H1 (cell line): ENCODE measurements around the gene NPNT. TPM values are rescaled to one million over a fixed set of nuclear protein-coding genes. Genes with fewer than 3 reads are reported as not detected.

Source experiments
- CTCF ChIA-PET: fragments of 300-600 bp; sonication (Branson Sonifier 250); formaldehyde crosslinking; loops from one replicate; lab custom pipeline; 2021; ENCODE audit not compliant: partially characterized antibody; lab: Charles Lee
- POLR2A ChIA-PET: fragments of 300-600 bp; sonication (Branson Sonifier 250); formaldehyde crosslinking; loops from one replicate; lab custom pipeline; 2021; ENCODE audit warnings: inconsistent platforms; ENCODE audit not compliant: partially characterized antibody; lab: Charles Lee
- DNase-seq, 2 experiments: peaks; one replicate each; pipeline versions ENCODE4 v3.0.0 to v3.0.0-alpha.2; 2010 to 2022; ENCODE audit warnings: low spot score in 2 of 2, low read depth in 1 of 2, mixed read lengths in 1 of 2
- FAIRE-seq: peaks from 2 replicates; lab custom pipeline; 2011; peaks lifted over from hg19 to GRCh38; lab: Jason Lieb, UNC
- H2AFZ ChIP-seq: 2 replicates; pipeline ENCODE4 v1.8.1; 2012; ENCODE audit warnings: low read length, inconsistent platforms
- H2AK5ac ChIP-seq: 2 replicates; pipeline ENCODE4 v1.6.1; 2013; ENCODE audit warnings: low read depth, low read length
- H2BK120ac ChIP-seq: replicated peaks from 2 replicates; pipeline ENCODE3; 2013; ENCODE audit warnings: low read depth, low read length, inconsistent platforms
- H2BK12ac ChIP-seq: 2 replicates; pipeline ENCODE4 v1.6.1; 2013; ENCODE audit warnings: low read depth, low read length
- H2BK15ac ChIP-seq: 2 replicates; pipeline ENCODE4 v1.6.1; 2013; ENCODE audit warnings: low read length
- H2BK20ac ChIP-seq: 2 replicates; pipeline ENCODE4 v1.6.1; 2013; ENCODE audit warnings: low read length
- H2BK5ac ChIP-seq: 2 replicates; pipeline ENCODE4 v1.6.1; 2013; ENCODE audit warnings: low read depth, low read length
- H3K14ac ChIP-seq: 2 replicates; pipeline ENCODE4 v1.6.1; 2013; ENCODE audit warnings: inconsistent platforms; ENCODE audit not compliant: insufficient read length
- H3K18ac ChIP-seq: 2 replicates; pipeline ENCODE4 v1.6.1; 2013; ENCODE audit warnings: low read length; ENCODE audit errors: extremely low read depth
- H3K23ac ChIP-seq: 2 replicates; pipeline ENCODE4 v1.6.1; 2013; ENCODE audit warnings: inconsistent platforms; ENCODE audit not compliant: insufficient read length
- H3K23me2 ChIP-seq: 2 replicates; pipeline ENCODE4 v1.6.1; 2013; ENCODE audit warnings: low read depth, low read length
- H3K27ac ChIP-seq: 2 replicates; pipeline ENCODE4 v1.6.1; 2011; ENCODE audit warnings: low read depth, low read length, inconsistent platforms
- H3K27me3 ChIP-seq, 4 experiments: replicated peaks in 1 of 4; 1 replicate in 1 of 4; 2 replicates in 3 of 4; pipeline versions ENCODE4 v1.6.1 to v1.8.1; 2011 to 2013; ENCODE audit warnings: low read length in 3 of 4, mild to moderate bottlenecking in 3 of 4, inconsistent platforms in 2 of 4, mixed read lengths in 2 of 4, moderate library complexity in 1 of 4; ENCODE audit not compliant: control insufficient read depth in 3 of 4, insufficient read depth in 3 of 4; ENCODE audit errors: extremely low read depth in 1 of 4
- H3K36me3 ChIP-seq, 4 experiments: 2 replicates each; pipeline versions ENCODE4 v1.6.1 to v1.8.1; 2011 to 2013; ENCODE audit warnings: mild to moderate bottlenecking in 4 of 4, low read length in 3 of 4, moderate library complexity in 2 of 4, control low read depth in 1 of 4, inconsistent platforms in 1 of 4; ENCODE audit not compliant: insufficient read depth in 4 of 4, control insufficient read depth in 2 of 4
- H3K4ac ChIP-seq: replicated peaks from 2 replicates; pipeline ENCODE3; 2013; ENCODE audit warnings: low read length, low read depth, mixed read lengths, inconsistent platforms; ENCODE audit not compliant: insufficient read length
- H3K4me1 ChIP-seq, 4 experiments: replicated peaks in 1 of 4; 1 replicate in 1 of 4; 2 replicates in 3 of 4; pipeline versions ENCODE4 v1.6.1 to v1.8.1; 2011 to 2013; ENCODE audit warnings: low read length in 3 of 4, inconsistent platforms in 2 of 4, mixed read lengths in 1 of 4; ENCODE audit not compliant: insufficient read depth in 4 of 4, control insufficient read depth in 3 of 4
- H3K4me2 ChIP-seq, 2 experiments: 2 replicates each; pipeline versions ENCODE4 v1.6.1 to v1.8.1; 2011 to 2013; ENCODE audit warnings: low read depth in 2 of 2, low read length in 2 of 2, control low read depth in 1 of 2, inconsistent platforms in 1 of 2, mild to moderate bottlenecking in 1 of 2; ENCODE audit not compliant: insufficient read depth in 1 of 2
- H3K4me3 ChIP-seq, 4 experiments: fragments of 200-600, 300-600 bp in 1 of 4; sonication (generic), shearing (Covaris generic), sonication (Bioruptor Twin) in 1 of 4; 2 replicates each; pipeline versions ENCODE4 v1.5.1 to v1.8.1; 2011 to 2016; ENCODE audit warnings: low read length in 4 of 4, low read depth in 3 of 4, control low read depth in 2 of 4, inconsistent platforms in 2 of 4, mild to moderate bottlenecking in 2 of 4, mixed read lengths in 1 of 4, moderate library complexity in 1 of 4; ENCODE audit not compliant: insufficient read depth in 2 of 4; ENCODE audit errors: extremely low read depth in 1 of 4
- H3K56ac ChIP-seq: replicated peaks from 2 replicates; pipeline ENCODE3; 2013; ENCODE audit warnings: low read depth, mild to moderate bottlenecking, mixed read lengths, low read length, inconsistent platforms; ENCODE audit not compliant: insufficient read length
- H3K79me1 ChIP-seq: 2 replicates; pipeline ENCODE4 v1.6.1; 2013; ENCODE audit warnings: low read depth, low read length, control low read depth
- H3K79me2 ChIP-seq, 2 experiments: 2 replicates each; pipeline versions ENCODE4 v1.6.1 to v1.8.1; 2012 to 2013; ENCODE audit warnings: low read length in 2 of 2, mild to moderate bottlenecking in 2 of 2, inconsistent platforms in 1 of 2; ENCODE audit not compliant: insufficient read depth in 2 of 2, control insufficient read depth in 1 of 2
- H3K9ac ChIP-seq, 4 experiments: replicated peaks in 1 of 4; 1 replicate in 1 of 4; 2 replicates in 3 of 4; pipeline versions ENCODE4 v1.6.1 to v1.8.1; 2011 to 2013; ENCODE audit warnings: low read depth in 3 of 4, low read length in 3 of 4, control low read depth in 2 of 4, mild to moderate bottlenecking in 2 of 4, moderate library complexity in 2 of 4, inconsistent platforms in 1 of 4; ENCODE audit errors: extremely low read depth in 1 of 4
- H3K9me3 ChIP-seq, 2 experiments: 2 replicates each; pipeline versions ENCODE4 v1.6.1 to v1.8.1; 2012 to 2013; ENCODE audit warnings: mild to moderate bottlenecking in 2 of 2, moderate library complexity in 2 of 2, control low read depth in 1 of 2, inconsistent platforms in 1 of 2, low read depth in 1 of 2, low read length in 1 of 2, mixed read lengths in 1 of 2; ENCODE audit not compliant: insufficient read depth in 2 of 2
- H4K20me1 ChIP-seq, 2 experiments: replicated peaks in 1 of 2; 2 replicates each; pipeline versions ENCODE3 to v1.8.1; 2011 to 2013; ENCODE audit warnings: inconsistent platforms in 2 of 2, low read length in 2 of 2, mild to moderate bottlenecking in 1 of 2; ENCODE audit not compliant: insufficient read depth in 2 of 2, control insufficient read depth in 1 of 2
- H4K5ac ChIP-seq: 2 replicates; pipeline ENCODE4 v1.6.1; 2013; ENCODE audit warnings: low read length, low read depth, mixed read lengths, inconsistent platforms; ENCODE audit not compliant: insufficient read length
- H4K8ac ChIP-seq: 2 replicates; pipeline ENCODE4 v1.8.0; 2013; ENCODE audit warnings: mild to moderate bottlenecking, moderate library complexity, low read length, inconsistent platforms; ENCODE audit not compliant: insufficient read depth; ENCODE audit errors: extremely low read depth
- H4K91ac ChIP-seq: replicated peaks from 2 replicates; pipeline ENCODE3; 2013; ENCODE audit warnings: low read length, mixed read lengths, inconsistent platforms; ENCODE audit not compliant: insufficient read length
- ATF3 ChIP-seq: IDR thresholded peaks from 2 replicates; pipeline ENCODE4 v1.6.1; 2011; ENCODE audit warnings: low read depth, mild to moderate bottlenecking, low read length; ENCODE audit not compliant: insufficient read depth
- EGR1 ChIP-seq: IDR thresholded peaks from 2 replicates; pipeline ENCODE4 v1.6.1; 2011; ENCODE audit warnings: low read depth, low read length, borderline replicate concordance
- HDAC2 ChIP-seq, 2 experiments: fragments of 300-600 bp in 1 of 2; sonication (generic) in 1 of 2; IDR thresholded peaks; 2 replicates each; pipeline ENCODE4 v1.6.1; 2011 to 2012; ENCODE audit warnings: low read depth in 2 of 2, low read length in 2 of 2, mild to moderate bottlenecking in 2 of 2, moderate library complexity in 2 of 2, borderline replicate concordance in 1 of 2, inconsistent platforms in 1 of 2
- MAFK ChIP-seq: IDR thresholded peaks from 2 replicates; pipeline ENCODE4 v1.6.1; 2012; ENCODE audit warnings: low read depth, mild to moderate bottlenecking, improper control_type of control experiment, low read length
- MAX ChIP-seq: IDR thresholded peaks from 2 replicates; pipeline ENCODE4 v1.6.1; 2012; ENCODE audit warnings: inconsistent platforms
- NANOG ChIP-seq: IDR thresholded peaks from 2 replicates; pipeline ENCODE4 v1.6.1; 2011; ENCODE audit warnings: low read length, low read depth, mild to moderate bottlenecking, inconsistent platforms; ENCODE audit not compliant: insufficient read depth, poor library complexity, severe bottlenecking
- PHF8 ChIP-seq: fragments of 200-600 bp; sonication (generic); conservative IDR thresholded peaks from 2 replicates; pipeline ENCODE4 v1.7.1; 2012; ENCODE audit warnings: low read depth, mild to moderate bottlenecking, inconsistent platforms, low read length, moderate library complexity
- POLR2A ChIP-seq, 2 experiments: IDR thresholded peaks; 1 replicate in 1 of 2; 2 replicates in 1 of 2; pipeline ENCODE4 v1.6.1; 2011; ENCODE audit warnings: low read depth in 2 of 2, low read length in 2 of 2, mild to moderate bottlenecking in 2 of 2; ENCODE audit errors: control extremely low read depth in 1 of 2
- RNF2 ChIP-seq: fragments of 200-900, 300-1000 bp; sonication (generic); IDR thresholded peaks from 2 replicates; pipeline ENCODE4 v1.7.1; 2016; ENCODE audit warnings: borderline replicate concordance, low read depth, mild to moderate bottlenecking, antibody characterized with exemption, low read length; ENCODE audit not compliant: poor library complexity, severe bottlenecking; ENCODE audit errors: missing control alignments
- YY1 ChIP-seq: IDR thresholded peaks from 2 replicates; pipeline ENCODE4 v1.6.1; 2011; ENCODE audit warnings: low read depth, mild to moderate bottlenecking, low read length
- ZNF274 ChIP-seq: IDR thresholded peaks from 2 replicates; pipeline ENCODE4 v1.7.0; 2012; ENCODE audit warnings: low read length, borderline replicate concordance; ENCODE audit errors: extremely low read depth
- WGBS, 2 experiments: shearing (Covaris generic) in 1 of 2; methylation state at CpG; one replicate each; pipeline versions ENCODE4 v1.1.6 to v1.1.7; 2013 to 2015; ENCODE audit warnings: low lambda C conversion rate in 2 of 2, mixed read lengths in 2 of 2, inconsistent platforms in 1 of 2, low coverage in 1 of 2, missing lambda C conversion rate in 1 of 2; ENCODE audit not compliant: insufficient replicate concordance in 2 of 2, insufficient coverage in 1 of 2, insufficient read length in 1 of 2; ENCODE audit errors: extremely low coverage in 1 of 2, missing lambda C conversion rate in 1 of 2; 5-methylcytosine and 5-hydroxymethylcytosine counted together
- polyA plus RNA-seq, 7 experiments: library from polyadenylated mRNA; depleted of rRNA in 3 of 7; stranded (reverse) in 5 of 7; unstranded in 2 of 7; fragments of >200 nt in 5 of 7; fragments of 200-250 nt in 2 of 7; gene quantifications; 1 replicate in 5 of 7; 2 replicates in 1 of 7; 4 replicates in 1 of 7; pipeline versions ENCODE4 v1.2.1 to v1.2.3, GENCODE V29; 2011 to 2013; ENCODE audit warnings: missing spikeins in 2 of 7, mixed read lengths in 2 of 7
- total RNA-seq: library from RNA; stranded (reverse); fragmentation: NEBNext Ultra II Directional; extraction: Animal tissue kit (Norgen Biotek cat#: 25700); gene quantifications from 2 replicates; pipeline ENCODE4 v1.2.1, GENCODE V29; 2021

Gene NPNT
- total and polyA plus RNA-seq, 2 of the 8 experiments (the other 6 are each of a cell fraction or from before 2014, with no cell fraction given) = 0.24 to 0.97 TPM

GRCh38 chr4:105996845-105997244 lies 101.6 kb downstream of the NPNT start:
- H2AFZ ChIP-seq = no peak overlapping the region
- no peak overlapping the region for H2BK12ac ChIP-seq
- H3K9me3 ChIP-seq = no peaks in the 10 kb centered on the region
- no peak overlapping the region; the same call in 1 of the 2 replicates for H2BK5ac ChIP-seq
- no peak overlapping the region for H3K56ac ChIP-seq
- ChIA-PET POLR2A (no interaction called here), CTCF (no interaction called here)
- DNase-seq = no peak
- H3K4ac ChIP-seq = no peak overlapping the region
- H3K23ac ChIP-seq = no peak overlapping the region
- peaks cover 0 to 7% (median 2%) of the 10 kb centered on the region in 4 experiments; a peak in 2 of 7 replicates for H3K4me1 ChIP-seq
- no peaks in the 10 kb centered on the region for H4K20me1 ChIP-seq
- H3K14ac ChIP-seq = no peak overlapping the region
- no peak overlapping the region for H3K9ac ChIP-seq
- H3K18ac ChIP-seq = no peak overlapping the region
- no peaks in the 10 kb centered on the region for H3K79me2 ChIP-seq
- H3K23me2 ChIP-seq = no peaks in the 10 kb centered on the region; the same call in 1 of the 2 replicates
- H2BK20ac ChIP-seq = no peak overlapping the region
- peak overlapping the region; percentile 52 for H4K91ac ChIP-seq
- no peak for FAIRE-seq
- H2BK120ac ChIP-seq = no peak overlapping the region
- H3K27me3 ChIP-seq = no peaks in the 10 kb centered on the region
- H2BK15ac ChIP-seq = no peak overlapping the region
- no peak overlapping the region for H4K8ac ChIP-seq
- H3K79me1 ChIP-seq = no peaks in the 10 kb centered on the region
- no peak overlapping the region for H3K4me3 ChIP-seq
- H4K5ac ChIP-seq = no peak overlapping the region
- TF ChIP-seq MAX (no peak), MAFK (no peak), YY1 (no peak), POLR2A (IDR thresholded peaks at IDR 0.05; ENCODE audit: control extremely low read depth in 1 of 2, low read depth in 2 of 2, low read length in 2 of 2) (no peak), NANOG (no peak), EGR1 (no peak), PHF8 (no peak), ATF3 (no peak), RNF2 (no peak), ZNF274 (no peak), HDAC2 (IDR thresholded peaks at IDR 0.05; ENCODE audit: borderline replicate concordance in 1 of 2, low read depth in 2 of 2, low read length in 2 of 2) (no peak)
- 89% methylated on average over 7 of the region's 7 CpGs; no CpG with 5 or more reads in 1 of the 2 experiments for WGBS, 2 experiments
- H3K27ac ChIP-seq = no peak overlapping the region
- no peak overlapping the region for H3K4me2 ChIP-seq
- H2AK5ac ChIP-seq = no peak overlapping the region
- H3K36me3 ChIP-seq = no peaks in the 10 kb centered on the region
